22Rv1 (cell line): ENCODE data around the gene MAGI2.

Experiments
- CTCF ChIP-seq: fragments of 450-650 bp; IDR thresholded peaks from 2 replicates; pipeline ENCODE4 v1.5.1; 2017; ENCODE audit warnings: mild to moderate bottlenecking
- ZFX ChIP-seq: fragments of 450-650 bp; IDR thresholded peaks from 2 replicates; pipeline ENCODE4 v1.6.1; 2017; ENCODE audit warnings: antibody characterized with exemption, borderline replicate concordance

DNA sequence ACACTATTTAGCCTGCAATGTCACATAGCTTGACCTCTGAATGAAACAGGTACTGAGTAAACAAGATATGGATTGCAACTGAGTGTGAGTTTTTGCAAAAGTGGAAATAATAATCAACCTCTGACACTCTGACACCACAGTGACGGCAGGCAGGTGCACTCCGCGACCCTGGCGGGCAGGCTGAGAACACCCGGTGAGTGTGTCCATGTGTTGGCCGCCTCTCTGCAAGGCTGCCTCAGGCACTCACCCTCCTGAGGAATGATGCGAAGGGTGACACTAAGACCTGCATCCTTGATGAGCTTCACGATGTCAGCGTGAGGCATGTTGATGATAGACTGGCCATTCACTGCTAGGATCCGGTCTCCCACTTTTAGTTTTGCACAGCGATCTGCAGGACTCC lies 1318.7 kb downstream of the MAGI2 start:
- TF ChIP-seq CTCF (no peak), ZFX (no peak)
